Mononuclear cell (primary cell): ENCODE data around the gene PLSCR1. TPM values are rescaled to one million over a fixed set of nuclear protein-coding genes. Genes with fewer than 3 reads are reported as not detected.

Experiments
- total RNA-seq: library from RNA; depleted of rRNA; stranded (reverse); fragments of >200 nt; gene quantifications from one replicate; pipeline ENCODE4 v1.2.3, GENCODE V29; 2012

The PLSCR1 gene
- total RNA-seq, 1 donor = 72.6 TPM

Other genes with a start within 250 kb of the PLSCR1 start
- gene PLSCR2, start 75.0 kb downstream of the PLSCR1 start, total RNA-seq = not detected
- gene PLSCR5, start 60.7 kb upstream of the PLSCR1 start, total RNA-seq = not detected